Measurements from ENCODE around the gene NOS3. TPM values are rescaled to one million over a fixed set of nuclear protein-coding genes. Genes with fewer than 3 reads are reported as not detected.
A peak's percentile ranks its signal among the peaks of the same experiment; 100 is the strongest.

Gene NOS3
- total and polyA plus RNA-seq, 2 of the 13 experiments (the other 11 are each of a cell fraction or from before 2014, with no cell fraction given): 3.7 to 7.5 TPM

DNA sequence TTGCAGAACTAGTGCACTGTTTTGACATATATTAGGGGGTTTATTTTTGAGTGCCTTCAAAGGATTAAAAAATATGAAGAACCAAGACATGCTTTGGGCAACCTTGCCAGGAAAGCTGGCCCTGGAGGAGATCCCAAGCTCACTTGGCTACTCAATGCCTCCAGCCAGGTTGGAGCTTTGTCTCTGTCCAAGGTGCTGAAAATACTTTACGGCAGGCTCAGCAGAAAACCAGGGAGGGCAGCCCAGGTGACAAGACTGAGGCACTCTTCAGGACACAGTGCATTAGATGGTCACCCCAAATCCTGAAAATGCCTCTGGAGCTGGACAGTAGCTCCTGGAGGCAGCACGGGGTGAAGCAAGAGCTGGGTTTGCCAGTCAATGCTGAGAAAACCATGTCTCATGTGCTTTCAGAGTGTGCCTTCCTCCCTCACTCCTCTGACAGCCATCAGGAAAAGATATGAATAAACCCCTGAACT lies 6.9 kb upstream of the NOS3 start (continued):
- TF ChIP-seq, protein P1, sequence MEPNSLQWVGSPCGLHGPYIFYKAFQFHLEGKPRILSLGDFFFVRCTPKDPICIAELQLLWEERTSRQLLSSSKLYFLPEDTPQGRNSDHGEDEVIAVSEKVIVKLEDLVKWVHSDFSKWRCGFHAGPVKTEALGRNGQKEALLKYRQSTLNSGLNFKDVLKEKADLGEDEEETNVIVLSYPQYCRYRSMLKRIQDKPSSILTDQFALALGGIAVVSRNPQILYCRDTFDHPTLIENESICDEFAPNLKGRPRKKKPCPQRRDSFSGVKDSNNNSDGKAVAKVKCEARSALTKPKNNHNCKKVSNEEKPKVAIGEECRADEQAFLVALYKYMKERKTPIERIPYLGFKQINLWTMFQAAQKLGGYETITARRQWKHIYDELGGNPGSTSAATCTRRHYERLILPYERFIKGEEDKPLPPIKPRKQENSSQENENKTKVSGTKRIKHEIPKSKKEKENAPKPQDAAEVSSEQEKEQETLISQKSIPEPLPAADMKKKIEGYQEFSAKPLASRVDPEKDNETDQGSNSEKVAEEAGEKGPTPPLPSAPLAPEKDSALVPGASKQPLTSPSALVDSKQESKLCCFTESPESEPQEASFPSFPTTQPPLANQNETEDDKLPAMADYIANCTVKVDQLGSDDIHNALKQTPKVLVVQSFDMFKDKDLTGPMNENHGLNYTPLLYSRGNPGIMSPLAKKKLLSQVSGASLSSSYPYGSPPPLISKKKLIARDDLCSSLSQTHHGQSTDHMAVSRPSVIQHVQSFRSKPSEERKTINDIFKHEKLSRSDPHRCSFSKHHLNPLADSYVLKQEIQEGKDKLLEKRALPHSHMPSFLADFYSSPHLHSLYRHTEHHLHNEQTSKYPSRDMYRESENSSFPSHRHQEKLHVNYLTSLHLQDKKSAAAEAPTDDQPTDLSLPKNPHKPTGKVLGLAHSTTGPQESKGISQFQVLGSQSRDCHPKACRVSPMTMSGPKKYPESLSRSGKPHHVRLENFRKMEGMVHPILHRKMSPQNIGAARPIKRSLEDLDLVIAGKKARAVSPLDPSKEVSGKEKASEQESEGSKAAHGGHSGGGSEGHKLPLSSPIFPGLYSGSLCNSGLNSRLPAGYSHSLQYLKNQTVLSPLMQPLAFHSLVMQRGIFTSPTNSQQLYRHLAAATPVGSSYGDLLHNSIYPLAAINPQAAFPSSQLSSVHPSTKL (CRISPR knock-in tag; IDR thresholded peaks at IDR 0.05): no peak
- TF ChIP-seq, protein P2, sequence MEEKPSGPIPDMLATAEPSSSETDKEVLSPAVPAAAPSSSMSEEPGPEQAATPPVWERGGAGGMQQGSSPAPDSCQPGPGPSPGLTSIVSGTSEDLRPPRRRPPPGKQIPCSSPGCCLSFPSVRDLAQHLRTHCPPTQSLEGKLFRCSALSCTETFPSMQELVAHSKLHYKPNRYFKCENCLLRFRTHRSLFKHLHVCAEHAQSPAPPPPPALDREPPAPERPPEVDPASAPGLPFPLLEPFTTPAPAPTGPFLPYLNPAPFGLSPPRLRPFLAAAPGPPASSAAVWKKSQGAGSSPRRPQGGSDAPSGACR (CRISPR knock-in tag; IDR thresholded peaks at IDR 0.05): no peak
- TF ChIP-seq, protein P3, sequence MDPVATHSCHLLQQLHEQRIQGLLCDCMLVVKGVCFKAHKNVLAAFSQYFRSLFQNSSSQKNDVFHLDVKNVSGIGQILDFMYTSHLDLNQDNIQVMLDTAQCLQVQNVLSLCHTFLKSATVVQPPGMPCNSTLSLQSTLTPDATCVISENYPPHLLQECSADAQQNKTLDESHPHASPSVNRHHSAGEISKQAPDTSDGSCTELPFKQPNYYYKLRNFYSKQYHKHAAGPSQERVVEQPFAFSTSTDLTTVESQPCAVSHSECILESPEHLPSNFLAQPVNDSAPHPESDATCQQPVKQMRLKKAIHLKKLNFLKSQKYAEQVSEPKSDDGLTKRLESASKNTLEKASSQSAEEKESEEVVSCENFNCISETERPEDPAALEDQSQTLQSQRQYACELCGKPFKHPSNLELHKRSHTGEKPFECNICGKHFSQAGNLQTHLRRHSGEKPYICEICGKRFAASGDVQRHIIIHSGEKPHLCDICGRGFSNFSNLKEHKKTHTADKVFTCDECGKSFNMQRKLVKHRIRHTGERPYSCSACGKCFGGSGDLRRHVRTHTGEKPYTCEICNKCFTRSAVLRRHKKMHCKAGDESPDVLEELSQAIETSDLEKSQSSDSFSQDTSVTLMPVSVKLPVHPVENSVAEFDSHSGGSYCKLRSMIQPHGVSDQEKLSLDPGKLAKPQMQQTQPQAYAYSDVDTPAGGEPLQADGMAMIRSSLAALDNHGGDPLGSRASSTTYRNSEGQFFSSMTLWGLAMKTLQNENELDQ (CRISPR knock-in tag; IDR thresholded peaks at IDR 0.05; ENCODE audit: borderline replicate concordance): peak; percentile 84; the same call in 1 of the 2 replicates
- TF ChIP-seq ZFP36L2 (CRISPR knock-in tag; IDR thresholded peaks at IDR 0.05) (peak; percentile 79; the same call in 1 of the 2 replicates), ZNF781 (CRISPR knock-in tag; IDR thresholded peaks at IDR 0.05; ENCODE audit: borderline replicate concordance, not compliant biosample characterization) (peak; percentile 50), DNMT3B (CRISPR knock-in tag; conservative IDR thresholded peaks at IDR 0.05) (no peak), RARA (CRISPR knock-in tag; IDR thresholded peaks at IDR 0.05) (peak; percentile 44), KMT2A (CRISPR knock-in tag; IDR thresholded peaks at IDR 0.05) (no peak), ZNF367 (CRISPR knock-in tag; IDR thresholded peaks at IDR 0.05; ENCODE audit: borderline replicate concordance) (no peak), ZFY (CRISPR knock-in tag; IDR thresholded peaks at IDR 0.05) (0 out of 2 replicates have a peak, but pooled peaks have one; percentile 23), ZNF468 (CRISPR knock-in tag; IDR thresholded peaks at IDR 0.05) (no peak), KLF11 (CRISPR knock-in tag; IDR thresholded peaks at IDR 0.05) (no peak), MEIS2 (CRISPR knock-in tag; IDR thresholded peaks at IDR 0.05) (0 out of 2 replicates have a peak, but pooled peaks have one; percentile 56), ZFP36L1 (CRISPR knock-in tag; IDR thresholded peaks at IDR 0.05) (no peak)
- TF ChIP-seq, protein P4, sequence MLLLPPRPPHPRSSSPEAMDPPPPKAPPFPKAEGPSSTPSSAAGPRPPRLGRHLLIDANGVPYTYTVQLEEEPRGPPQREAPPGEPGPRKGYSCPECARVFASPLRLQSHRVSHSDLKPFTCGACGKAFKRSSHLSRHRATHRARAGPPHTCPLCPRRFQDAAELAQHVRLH (CRISPR knock-in tag; IDR thresholded peaks at IDR 0.05; ENCODE audit: borderline replicate concordance, low read depth): peak; percentile 83; the same call in 1 of the 2 replicates
- TF ChIP-seq, protein P5, sequence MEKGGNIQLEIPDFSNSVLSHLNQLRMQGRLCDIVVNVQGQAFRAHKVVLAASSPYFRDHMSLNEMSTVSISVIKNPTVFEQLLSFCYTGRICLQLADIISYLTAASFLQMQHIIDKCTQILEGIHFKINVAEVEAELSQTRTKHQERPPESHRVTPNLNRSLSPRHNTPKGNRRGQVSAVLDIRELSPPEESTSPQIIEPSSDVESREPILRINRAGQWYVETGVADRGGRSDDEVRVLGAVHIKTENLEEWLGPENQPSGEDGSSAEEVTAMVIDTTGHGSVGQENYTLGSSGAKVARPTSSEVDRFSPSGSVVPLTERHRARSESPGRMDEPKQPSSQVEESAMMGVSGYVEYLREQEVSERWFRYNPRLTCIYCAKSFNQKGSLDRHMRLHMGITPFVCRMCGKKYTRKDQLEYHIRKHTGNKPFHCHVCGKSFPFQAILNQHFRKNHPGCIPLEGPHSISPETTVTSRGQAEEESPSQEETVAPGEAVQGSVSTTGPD (CRISPR knock-in tag; IDR thresholded peaks at IDR 0.05): no peak
- TF ChIP-seq, protein P6, sequence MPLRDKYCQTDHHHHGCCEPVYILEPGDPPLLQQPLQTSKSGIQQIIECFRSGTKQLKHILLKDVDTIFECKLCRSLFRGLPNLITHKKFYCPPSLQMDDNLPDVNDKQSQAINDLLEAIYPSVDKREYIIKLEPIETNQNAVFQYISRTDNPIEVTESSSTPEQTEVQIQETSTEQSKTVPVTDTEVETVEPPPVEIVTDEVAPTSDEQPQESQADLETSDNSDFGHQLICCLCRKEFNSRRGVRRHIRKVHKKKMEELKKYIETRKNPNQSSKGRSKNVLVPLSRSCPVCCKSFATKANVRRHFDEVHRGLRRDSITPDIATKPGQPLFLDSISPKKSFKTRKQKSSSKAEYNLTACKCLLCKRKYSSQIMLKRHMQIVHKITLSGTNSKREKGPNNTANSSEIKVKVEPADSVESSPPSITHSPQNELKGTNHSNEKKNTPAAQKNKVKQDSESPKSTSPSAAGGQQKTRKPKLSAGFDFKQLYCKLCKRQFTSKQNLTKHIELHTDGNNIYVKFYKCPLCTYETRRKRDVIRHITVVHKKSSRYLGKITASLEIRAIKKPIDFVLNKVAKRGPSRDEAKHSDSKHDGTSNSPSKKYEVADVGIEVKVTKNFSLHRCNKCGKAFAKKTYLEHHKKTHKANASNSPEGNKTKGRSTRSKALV (CRISPR knock-in tag; IDR thresholded peaks at IDR 0.05): 0 out of 2 replicates have a peak, but pooled peaks have one; percentile 47
